Measurements from ENCODE around the gene PACC1. TPM values are rescaled to one million over a fixed set of nuclear protein-coding genes. Genes with fewer than 3 reads are reported as not detected.

The PACC1 gene
- total RNA-seq, 3 donors from 2014 or later: 2.7 to 6.2 (median 4.2) TPM

GRCh38 chr1:212317916-212318315 is 96.8 kb downstream of the PACC1 start:
- H3K27ac ChIP-seq: no peak overlapping the region
- H3K36me3 ChIP-seq: no peaks in the 10 kb centered on the region
- H3K9me3 ChIP-seq: peaks cover 0 to 2% of the 10 kb centered on the region in 2 donors
- H3K27me3 ChIP-seq: no peaks in the 10 kb centered on the region
- H3K4me1 ChIP-seq: no peaks in the 10 kb centered on the region
- TF ChIP-seq POLR2AphosphoS5 (IDR thresholded peaks at IDR 0.05): no peak
- TF ChIP-seq POLR2A (IDR thresholded peaks at IDR 0.05): no peak
- no peak for TF ChIP-seq CTCF (IDR thresholded peaks at IDR 0.05)
- H3K4me3 ChIP-seq: no peak overlapping the region
- intact Hi-C loops (cut with DNase I; ENCODE audit: low total_unique reads): loop anchor here (10.0 kb wide), 1 partner anchor 47 kb away; no protein-coding TSS in a partner anchor
- DNase-seq (ENCODE audit: low spot score in 2 of 2): no peak

- Histone ChIP-seq H3K4me1 (no peaks in the 10 kb centered on the region), H3K9me3 (peaks cover 0 to 5% of the 10 kb centered on the region in 2 donors), H3K27me3 (no peaks in the 10 kb centered on the region), H3K27ac (no peak overlapping the region), H3K4me3 (no peak overlapping the region), H3K36me3 (no peaks in the 10 kb centered on the region)
- TF ChIP-seq POLR2A (IDR thresholded peaks at IDR 0.05): no peak
- no peak for TF ChIP-seq CTCF (IDR thresholded peaks at IDR 0.05)
- no peak for TF ChIP-seq POLR2AphosphoS5 (IDR thresholded peaks at IDR 0.05)
- intact Hi-C loops (cut with DNase I; ENCODE audit: low total_unique reads): loop anchor here (10.0 kb wide), 1 partner anchor 49 kb away; no protein-coding TSS in a partner anchor
- no peak for DNase-seq (ENCODE audit: low spot score in 2 of 2)
Measured at GRCh38 chr1:212315907-212316306, 98.8 kb downstream of the PACC1 start.

GRCh38 chr1:212315184-212315583 is 99.5 kb downstream of the PACC1 start:
- Histone ChIP-seq H3K4me1 (no peaks in the 10 kb centered on the region), H3K36me3 (no peaks in the 10 kb centered on the region), H3K27me3 (no peaks in the 10 kb centered on the region), H3K27ac (no peak overlapping the region), H3K4me3 (no peak overlapping the region), H3K9me3 (peaks cover 0 to 5% of the 10 kb centered on the region in 2 donors)
- TF ChIP-seq CTCF (IDR thresholded peaks at IDR 0.05) (no peak), POLR2A (IDR thresholded peaks at IDR 0.05) (no peak), POLR2AphosphoS5 (IDR thresholded peaks at IDR 0.05) (no peak)
- intact Hi-C loops (cut with DNase I; ENCODE audit: low total_unique reads): loop anchor here (10.0 kb wide), 1 partner anchor 50 kb away; no protein-coding TSS in a partner anchor
- DNase-seq (ENCODE audit: low spot score in 2 of 2): no peak

Other genes with a start within 250 kb of the PACC1 start
- gene PPP2R5A, start 129.5 kb downstream of the PACC1 start, total RNA-seq: 10 to 100 TPM; 48.5 to 85.5 (median 57.4) TPM
- gene NENF, start 18.0 kb upstream of the PACC1 start, total RNA-seq: 100 to 1,000 TPM in 2 of 3 donors, 10 to 100 TPM in 1; 78.9 to 142 (median 142) TPM
- gene ATF3, start 193.9 kb upstream of the PACC1 start, total RNA-seq: 10 to 100 TPM in 2 of 3 donors, 1 to 10 TPM in 1; 6.7 to 90.9 (median 26.9) TPM

Data from breast epithelium (tissue), 4 donors.